Measurements from ENCODE around the gene PKNOX2. TPM values are rescaled to one million over a fixed set of nuclear protein-coding genes. Genes with fewer than 3 reads are reported as not detected.

Gene PKNOX2
- total and polyA plus RNA-seq, 10 of the 15 experiments (the other 5 are each of a cell fraction or from before 2014, with no cell fraction given), result not detected

GRCh38 chr11:125455851-125456250, 291.3 kb downstream of the PKNOX2 start:
- FAIRE-seq (no peak), ATAC-seq (no peak), DNase-seq (ENCODE audit: low read depth, low spot score) (no peak)
- H3K9ac ChIP-seq (ENCODE audit: control insufficient read depth, insufficient read depth, low read length), result no peak overlapping the region
- H3K4me1 ChIP-seq (ENCODE audit: control insufficient read depth, insufficient read depth, low read length), result no peaks in the 10 kb centered on the region
- no peaks in the 10 kb centered on the region for H3K9me3 ChIP-seq (replicated peaks; ENCODE audit: control insufficient read depth, insufficient read depth, low read length)
- H4K20me1 ChIP-seq (ENCODE audit: control insufficient read depth, insufficient read depth), result no peaks in the 10 kb centered on the region
- no peaks in the 10 kb centered on the region for H3K79me2 ChIP-seq (ENCODE audit: control insufficient read depth, insufficient read depth, low read length)
- ChIA-PET RAD21 (ENCODE audit: unreplicated experiment) (no interaction called here), POLR2A (no interaction called here), SMC1A (ENCODE audit: uncharacterized antibody, unreplicated experiment) (no interaction called here), CTCF (no interaction called here)
- no peak overlapping the region for H3K27ac ChIP-seq (ENCODE audit: control insufficient read depth, insufficient read depth)
- 53% methylated on average over 13 of the region's 13 CpGs for WGBS (ENCODE audit: insufficient coverage, insufficient replicate concordance, low lambda C conversion rate, missing lambda C conversion rate)
- BruUV-seq (replicated peaks), result no TSS peak
- peaks cover 0 to 2% of the 10 kb centered on the region in 2 experiments; a peak in 2 of 4 replicates for H3K36me3 ChIP-seq (ENCODE audit: control insufficient read depth in 2 of 2, insufficient read depth in 2 of 2, low read length in 1 of 2)
- H3K4me2 ChIP-seq (ENCODE audit: control insufficient read depth, insufficient read depth), result no peak overlapping the region
- no peak overlapping the region for H2AFZ ChIP-seq (ENCODE audit: control insufficient read depth, low read depth, low read length)
- H3K4me3 ChIP-seq, result no peak overlapping the region
- H3K27me3 ChIP-seq (replicated peaks in 1 of 2; ENCODE audit: control insufficient read depth in 2 of 2, insufficient read depth in 2 of 2, low read length in 1 of 2), result no peaks in the 10 kb centered on the region
- in situ Hi-C loops (cut with MboI) (no loop called here), intact Hi-C loops (cut with micrococcal nuclease; ENCODE audit: unreplicated experiment) (no loop called here)
- no peak for TF ChIP-seq DPF2 (IDR thresholded peaks at IDR 0.05)
- TF ChIP-seq ZNF622 (IDR thresholded peaks at IDR 0.05), result no peak
- no peak for TF ChIP-seq CEBPZ (IDR thresholded peaks at IDR 0.05; ENCODE audit: low read depth, low read length)
- no peak for TF ChIP-seq RELB (IDR thresholded peaks at IDR 0.05; ENCODE audit: low read depth)
- no peak for TF ChIP-seq ASH2L (IDR thresholded peaks at IDR 0.05; ENCODE audit: borderline replicate concordance, low read depth)
- no peak for TF ChIP-seq ZBTB4 (CRISPR knock-in tag; IDR thresholded peaks at IDR 0.05)
- no peak for TF ChIP-seq GABPA (IDR thresholded peaks at IDR 0.05; ENCODE audit: low read depth)
- no peak for TF ChIP-seq TAF1 (IDR thresholded peaks at IDR 0.05; ENCODE audit: borderline replicate concordance, low read depth, low read length)
- no peak for TF ChIP-seq POLR2AphosphoS2 (IDR thresholded peaks at IDR 0.05; ENCODE audit: low read depth, low read length)
- TF ChIP-seq KLF5 (IDR thresholded peaks at IDR 0.05; ENCODE audit: partially characterized antibody), result no peak
- TF ChIP-seq TCF12 (IDR thresholded peaks at IDR 0.05; ENCODE audit: low read depth, low read length), result no peak
- no peak for TF ChIP-seq KAT2A (conservative IDR thresholded peaks at IDR 0.05; ENCODE audit: control insufficient read depth, low read depth, low read length)
- no peak for TF ChIP-seq ZBTB33 (IDR thresholded peaks at IDR 0.05)
- no peak for TF ChIP-seq STAT3 (IDR thresholded peaks at IDR 0.05; ENCODE audit: low read depth, low read length)
- TF ChIP-seq PML (IDR thresholded peaks at IDR 0.05; ENCODE audit: low read length), result no peak
- TF ChIP-seq SREBF1 (IDR thresholded peaks at IDR 0.05; ENCODE audit: low read length), result no peak

Data from GM12878 (cell line).